WERI-Rb-1 (cell line): ENCODE results near the gene LGR6.
A peak's percentile ranks its signal among the peaks of the same experiment; 100 is the strongest.

Experiments
- DNase-seq: peaks from one replicate; pipeline ENCODE4 v3.0.0-alpha.2; 2020
- H3K27ac ChIP-seq: fragments of 250-450 bp; sonication (Bioruptor Pico); 2 replicates; pipeline ENCODE4 v1.5.1; 2020; ENCODE audit warnings: mild to moderate bottlenecking, moderate library complexity
- H3K27me3 ChIP-seq: fragments of 250-450 bp; sonication (Bioruptor Pico); 2 replicates; pipeline ENCODE4 v1.5.1; 2021; ENCODE audit warnings: mild to moderate bottlenecking, low read depth, moderate library complexity; ENCODE audit not compliant: insufficient read depth, severe bottlenecking
- H3K36me3 ChIP-seq: fragments of 250-450 bp; sonication (Bioruptor Pico); 2 replicates; pipeline ENCODE4 v1.5.1; 2020; ENCODE audit warnings: mild to moderate bottlenecking, moderate library complexity
- H3K4me3 ChIP-seq: 2 replicates; pipeline ENCODE4 v1.5.1; 2011; ENCODE audit warnings: low read depth, mild to moderate bottlenecking, control low read depth, low read length
- H3K9me3 ChIP-seq: fragments of 250-450 bp; sonication (Bioruptor Pico); 2 replicates; pipeline ENCODE4 v1.5.1; 2021; ENCODE audit warnings: mild to moderate bottlenecking, moderate library complexity; ENCODE audit not compliant: severe bottlenecking
- TF ChIP-seq, protein P1 (sequence below): IDR thresholded peaks from 2 replicates; pipeline ENCODE4 v1.5.1; 2011; ENCODE audit warnings: low read depth, mild to moderate bottlenecking, control low read depth, inconsistent platforms, low read length

LGR6 gene

DNA sequence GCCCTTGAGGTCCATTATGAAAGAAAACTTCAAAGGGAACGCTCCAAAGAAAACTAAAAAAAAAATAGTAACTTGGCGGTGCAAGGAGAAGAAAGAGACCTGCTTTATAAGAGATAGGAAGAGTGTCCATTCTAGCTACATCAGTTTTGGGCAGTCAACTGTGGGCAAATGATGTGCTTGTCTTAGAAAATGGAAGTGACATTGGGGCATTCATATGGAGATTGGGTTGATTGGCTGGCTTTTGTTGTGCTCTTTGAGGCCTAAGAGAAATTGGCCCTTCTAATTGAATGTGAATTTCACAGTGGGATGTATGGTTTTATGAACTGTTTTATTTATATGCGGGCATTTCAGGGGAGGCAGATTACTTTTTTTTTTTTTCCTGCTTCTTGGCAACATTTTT is 168.1 kb downstream of the LGR6 start:
- Histone ChIP-seq H3K9me3 (no peaks in the 10 kb centered on the region), H3K27ac (no peak overlapping the region), H3K27me3 (no peaks in the 10 kb centered on the region), H3K4me3 (no peak overlapping the region), H3K36me3 (no peaks in the 10 kb centered on the region)
- TF ChIP-seq, protein P1, sequence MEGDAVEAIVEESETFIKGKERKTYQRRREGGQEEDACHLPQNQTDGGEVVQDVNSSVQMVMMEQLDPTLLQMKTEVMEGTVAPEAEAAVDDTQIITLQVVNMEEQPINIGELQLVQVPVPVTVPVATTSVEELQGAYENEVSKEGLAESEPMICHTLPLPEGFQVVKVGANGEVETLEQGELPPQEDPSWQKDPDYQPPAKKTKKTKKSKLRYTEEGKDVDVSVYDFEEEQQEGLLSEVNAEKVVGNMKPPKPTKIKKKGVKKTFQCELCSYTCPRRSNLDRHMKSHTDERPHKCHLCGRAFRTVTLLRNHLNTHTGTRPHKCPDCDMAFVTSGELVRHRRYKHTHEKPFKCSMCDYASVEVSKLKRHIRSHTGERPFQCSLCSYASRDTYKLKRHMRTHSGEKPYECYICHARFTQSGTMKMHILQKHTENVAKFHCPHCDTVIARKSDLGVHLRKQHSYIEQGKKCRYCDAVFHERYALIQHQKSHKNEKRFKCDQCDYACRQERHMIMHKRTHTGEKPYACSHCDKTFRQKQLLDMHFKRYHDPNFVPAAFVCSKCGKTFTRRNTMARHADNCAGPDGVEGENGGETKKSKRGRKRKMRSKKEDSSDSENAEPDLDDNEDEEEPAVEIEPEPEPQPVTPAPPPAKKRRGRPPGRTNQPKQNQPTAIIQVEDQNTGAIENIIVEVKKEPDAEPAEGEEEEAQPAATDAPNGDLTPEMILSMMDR, result no peak
- no peak for DNase-seq

DNA sequence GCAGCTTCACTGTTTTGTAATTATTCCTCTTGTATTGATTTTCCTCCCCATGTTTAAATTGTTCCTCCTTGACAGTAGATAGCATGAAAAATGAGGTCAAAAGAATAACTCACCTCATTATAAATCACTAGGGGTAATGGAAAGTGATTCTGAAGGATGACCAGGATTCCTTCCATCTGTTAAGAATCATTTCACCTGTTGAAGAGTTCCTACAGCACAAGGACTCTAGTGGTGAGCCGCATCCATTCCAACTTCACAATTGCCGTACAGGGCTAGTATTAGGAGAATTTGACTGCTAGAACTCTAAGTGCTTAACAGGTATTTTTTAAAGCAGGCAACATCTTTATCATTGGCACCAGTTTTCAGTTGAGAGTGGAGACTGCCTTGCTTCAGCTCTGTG is 168.6 kb downstream of the LGR6 start:
- H3K9me3 ChIP-seq, result no peaks in the 10 kb centered on the region
- H3K36me3 ChIP-seq, result no peaks in the 10 kb centered on the region
- DNase-seq, result no peak
- no peak overlapping the region for H3K4me3 ChIP-seq
- no peaks in the 10 kb centered on the region for H3K27me3 ChIP-seq
- no peak overlapping the region for H3K27ac ChIP-seq
- TF ChIP-seq, protein P1, result no peak

DNA sequence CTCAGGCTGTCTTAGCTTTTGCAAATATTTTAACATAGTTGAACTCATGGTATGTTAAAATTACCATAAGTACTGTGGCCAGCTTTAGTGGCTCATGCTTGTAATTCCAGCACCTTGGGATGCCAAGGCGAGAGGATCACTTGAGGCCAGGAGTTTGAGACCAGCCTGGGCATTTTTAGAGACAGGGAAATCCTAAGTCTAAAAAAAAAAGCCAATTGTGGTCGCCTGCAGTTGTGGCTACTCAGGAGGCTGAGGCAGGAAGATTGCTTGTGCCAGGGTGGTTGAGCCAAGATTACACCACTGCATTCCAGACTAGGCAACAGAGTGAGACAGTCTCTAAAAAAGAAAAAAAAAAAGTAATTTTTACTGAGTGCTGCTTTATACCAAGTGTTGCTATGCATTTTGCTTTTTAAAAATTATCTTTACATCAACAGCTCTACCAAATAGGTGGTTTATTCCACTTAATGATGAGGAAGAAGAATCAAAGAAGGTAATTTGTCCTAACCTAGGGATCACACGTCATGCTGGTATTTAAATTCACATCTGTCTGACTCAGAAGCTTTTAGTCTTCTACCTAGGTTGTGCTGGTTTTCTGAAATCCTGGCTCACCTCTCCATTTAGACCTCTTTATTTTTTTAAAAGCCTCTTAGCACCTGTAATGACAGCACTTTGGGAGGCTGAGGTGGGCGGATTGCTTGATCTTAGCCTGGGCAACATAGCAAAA is 171.7 kb downstream of the LGR6 start:
- no peak for DNase-seq
- H3K27ac ChIP-seq, result no peak overlapping the region
- TF ChIP-seq, protein P1, result no peak

DNA sequence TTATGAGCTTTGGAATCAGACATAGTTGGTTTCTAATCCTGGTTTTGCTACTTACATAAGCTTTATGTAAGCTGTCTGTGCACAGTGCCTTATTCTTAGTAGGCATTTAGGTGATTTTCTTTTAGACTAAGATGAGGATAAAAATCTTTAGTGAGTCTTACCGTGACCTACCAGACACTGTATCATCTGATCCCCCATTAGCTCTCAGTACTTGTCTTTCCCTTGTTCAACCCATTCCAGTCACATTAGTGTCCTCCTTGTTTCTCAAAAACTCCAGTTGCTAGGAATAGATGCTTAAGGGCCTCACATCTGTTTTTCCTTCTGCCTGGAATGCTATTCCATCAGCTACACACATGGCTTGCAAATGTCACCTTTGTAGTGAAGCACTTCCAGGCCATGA is 173.7 kb downstream of the LGR6 start:
- Histone ChIP-seq H3K4me3 (no peak overlapping the region), H3K9me3 (no peaks in the 10 kb centered on the region), H3K27ac (peak overlapping the region; percentile 1; the same call in 1 of the 2 replicates), H3K36me3 (no peaks in the 10 kb centered on the region), H3K27me3 (no peaks in the 10 kb centered on the region)
- TF ChIP-seq, protein P1, result no peak
- peak; percentile 44 for DNase-seq

More for the DNA sequence above, 171.7 kb downstream of the LGR6 start:
- H3K4me3 ChIP-seq, result no peak overlapping the region
- H3K9me3 ChIP-seq, result no peaks in the 10 kb centered on the region
- no peaks in the 10 kb centered on the region for H3K36me3 ChIP-seq
- H3K27me3 ChIP-seq, result no peaks in the 10 kb centered on the region
